ENCODE data around the gene MIER2.

DNA sequence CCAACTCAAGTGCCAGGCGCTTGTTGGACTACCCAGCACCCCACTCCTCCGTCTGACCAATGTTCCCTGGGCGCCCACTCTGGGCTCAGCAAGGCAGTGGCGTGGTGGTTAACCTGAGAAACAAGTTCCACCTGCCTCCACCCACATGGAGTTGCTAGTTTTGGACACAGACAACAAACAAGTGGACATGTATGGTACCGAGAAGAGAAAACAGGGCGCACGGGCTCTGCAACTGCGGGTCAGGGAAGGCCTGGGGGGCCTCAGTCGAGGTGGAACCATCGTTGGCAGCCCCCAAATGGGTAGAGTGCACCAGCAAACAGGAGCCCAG lies 2.5 kb downstream of the MIER2 start:
- TF ChIP-seq, protein P1, sequence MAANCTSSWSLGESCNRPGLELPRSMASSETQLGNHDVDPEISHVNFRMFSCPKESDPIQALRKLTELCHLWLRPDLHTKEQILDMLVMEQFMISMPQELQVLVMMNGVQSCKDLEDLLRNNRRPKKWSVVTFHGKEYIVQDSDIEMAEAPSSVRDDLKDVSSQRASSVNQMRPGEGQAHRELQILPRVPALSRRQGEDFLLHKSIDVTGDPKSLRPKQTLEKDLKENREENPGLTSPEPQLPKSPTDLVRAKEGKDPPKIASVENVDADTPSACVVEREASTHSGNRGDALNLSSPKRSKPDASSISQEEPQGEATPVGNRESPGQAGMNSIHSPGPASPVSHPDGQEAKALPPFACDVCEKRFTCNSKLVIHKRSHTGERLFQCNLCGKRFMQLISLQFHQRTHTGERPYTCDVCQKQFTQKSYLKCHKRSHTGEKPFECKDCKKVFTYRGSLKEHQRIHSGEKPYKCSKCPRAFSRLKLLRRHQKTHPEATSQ (tag by site-specific recombination; IDR thresholded peaks at IDR 0.05) = no peak
- no peak for TF ChIP-seq ZNF274 (IDR thresholded peaks at IDR 0.05; ENCODE audit: low read length)
- no peak for TF ChIP-seq ZNF274 (tag by site-specific recombination; IDR thresholded peaks at IDR 0.05; ENCODE audit: borderline replicate concordance)
- TF ChIP-seq, protein P2, sequence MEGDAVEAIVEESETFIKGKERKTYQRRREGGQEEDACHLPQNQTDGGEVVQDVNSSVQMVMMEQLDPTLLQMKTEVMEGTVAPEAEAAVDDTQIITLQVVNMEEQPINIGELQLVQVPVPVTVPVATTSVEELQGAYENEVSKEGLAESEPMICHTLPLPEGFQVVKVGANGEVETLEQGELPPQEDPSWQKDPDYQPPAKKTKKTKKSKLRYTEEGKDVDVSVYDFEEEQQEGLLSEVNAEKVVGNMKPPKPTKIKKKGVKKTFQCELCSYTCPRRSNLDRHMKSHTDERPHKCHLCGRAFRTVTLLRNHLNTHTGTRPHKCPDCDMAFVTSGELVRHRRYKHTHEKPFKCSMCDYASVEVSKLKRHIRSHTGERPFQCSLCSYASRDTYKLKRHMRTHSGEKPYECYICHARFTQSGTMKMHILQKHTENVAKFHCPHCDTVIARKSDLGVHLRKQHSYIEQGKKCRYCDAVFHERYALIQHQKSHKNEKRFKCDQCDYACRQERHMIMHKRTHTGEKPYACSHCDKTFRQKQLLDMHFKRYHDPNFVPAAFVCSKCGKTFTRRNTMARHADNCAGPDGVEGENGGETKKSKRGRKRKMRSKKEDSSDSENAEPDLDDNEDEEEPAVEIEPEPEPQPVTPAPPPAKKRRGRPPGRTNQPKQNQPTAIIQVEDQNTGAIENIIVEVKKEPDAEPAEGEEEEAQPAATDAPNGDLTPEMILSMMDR (tag by site-specific recombination; IDR thresholded peaks at IDR 0.05) = no peak
- no peak for TF ChIP-seq ZNF133 (tag by site-specific recombination; IDR thresholded peaks at IDR 0.05)
- TF ChIP-seq ZNF501 (tag by site-specific recombination; IDR thresholded peaks at IDR 0.05) = no peak
- no peak for TF ChIP-seq ZNF623 (tag by site-specific recombination; IDR thresholded peaks at IDR 0.05)
- no peak for TF ChIP-seq BCL11A (tag by site-specific recombination; IDR thresholded peaks at IDR 0.05; ENCODE audit: low read depth)
- TF ChIP-seq, protein P3, sequence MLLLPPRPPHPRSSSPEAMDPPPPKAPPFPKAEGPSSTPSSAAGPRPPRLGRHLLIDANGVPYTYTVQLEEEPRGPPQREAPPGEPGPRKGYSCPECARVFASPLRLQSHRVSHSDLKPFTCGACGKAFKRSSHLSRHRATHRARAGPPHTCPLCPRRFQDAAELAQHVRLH (tag by site-specific recombination; IDR thresholded peaks at IDR 0.05) = no peak
- TF ChIP-seq, protein P4, sequence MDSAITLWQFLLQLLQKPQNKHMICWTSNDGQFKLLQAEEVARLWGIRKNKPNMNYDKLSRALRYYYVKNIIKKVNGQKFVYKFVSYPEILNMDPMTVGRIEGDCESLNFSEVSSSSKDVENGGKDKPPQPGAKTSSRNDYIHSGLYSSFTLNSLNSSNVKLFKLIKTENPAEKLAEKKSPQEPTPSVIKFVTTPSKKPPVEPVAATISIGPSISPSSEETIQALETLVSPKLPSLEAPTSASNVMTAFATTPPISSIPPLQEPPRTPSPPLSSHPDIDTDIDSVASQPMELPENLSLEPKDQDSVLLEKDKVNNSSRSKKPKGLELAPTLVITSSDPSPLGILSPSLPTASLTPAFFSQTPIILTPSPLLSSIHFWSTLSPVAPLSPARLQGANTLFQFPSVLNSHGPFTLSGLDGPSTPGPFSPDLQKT (IDR thresholded peaks at IDR 0.05; ENCODE audit: borderline replicate concordance, low read depth, low read length) = no peak
- no peak for TF ChIP-seq SP2 (tag by site-specific recombination; IDR thresholded peaks at IDR 0.05)

All from HEK293 (cell line).